AG09319 (cell line): Measurements from ENCODE around the gene DOCK1.

Experiments
- DNase-seq: peaks from one replicate; pipeline ENCODE4 v3.0.0-alpha.2; 2010; ENCODE audit warnings: low read depth; ENCODE audit errors: extremely low read depth
- TF ChIP-seq, protein P1 (sequence below): IDR thresholded peaks from 2 replicates; pipeline ENCODE4 v1.5.1; 2011; ENCODE audit warnings: low read depth, mild to moderate bottlenecking, inconsistent platforms, low read length, moderate library complexity

DOCK1 gene

DNA sequence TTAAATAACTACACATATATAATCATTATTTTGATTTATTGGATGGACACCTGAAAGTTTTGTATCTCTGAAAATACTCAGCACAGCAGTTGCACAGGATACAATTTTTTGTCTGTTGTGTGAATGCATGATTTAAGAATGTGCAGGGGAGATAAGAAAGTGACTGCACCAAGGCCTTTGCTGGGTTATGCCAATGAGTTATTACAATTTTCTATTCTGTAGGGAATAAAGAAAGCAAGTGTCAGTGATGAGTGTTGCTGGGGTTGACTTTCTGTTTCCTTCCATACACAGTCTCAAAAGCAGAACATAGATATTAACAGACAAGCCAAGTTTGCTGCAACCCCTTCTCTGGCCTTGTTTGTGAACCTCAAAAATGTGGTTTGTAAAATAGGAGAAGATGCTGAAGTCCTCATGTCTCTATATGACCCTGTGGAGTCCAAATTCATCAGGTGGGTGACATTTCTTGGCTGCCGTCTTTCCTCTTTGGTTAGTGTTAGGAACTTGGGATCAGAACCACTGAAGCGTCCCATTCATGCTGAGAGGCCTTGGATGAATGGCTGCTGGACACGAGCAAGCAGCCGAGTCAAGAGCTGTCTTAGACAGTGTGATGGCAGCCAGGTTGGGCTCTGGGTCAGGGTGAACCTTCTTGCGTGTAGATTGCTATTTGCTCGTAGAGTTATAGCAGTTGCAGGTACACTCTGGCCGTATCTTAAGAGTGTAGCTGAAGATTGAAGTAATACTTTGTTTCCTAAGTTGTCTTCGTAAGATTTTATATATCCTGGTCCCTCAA, 92.8 kb downstream of the DOCK1 start:
- TF ChIP-seq, protein P1, sequence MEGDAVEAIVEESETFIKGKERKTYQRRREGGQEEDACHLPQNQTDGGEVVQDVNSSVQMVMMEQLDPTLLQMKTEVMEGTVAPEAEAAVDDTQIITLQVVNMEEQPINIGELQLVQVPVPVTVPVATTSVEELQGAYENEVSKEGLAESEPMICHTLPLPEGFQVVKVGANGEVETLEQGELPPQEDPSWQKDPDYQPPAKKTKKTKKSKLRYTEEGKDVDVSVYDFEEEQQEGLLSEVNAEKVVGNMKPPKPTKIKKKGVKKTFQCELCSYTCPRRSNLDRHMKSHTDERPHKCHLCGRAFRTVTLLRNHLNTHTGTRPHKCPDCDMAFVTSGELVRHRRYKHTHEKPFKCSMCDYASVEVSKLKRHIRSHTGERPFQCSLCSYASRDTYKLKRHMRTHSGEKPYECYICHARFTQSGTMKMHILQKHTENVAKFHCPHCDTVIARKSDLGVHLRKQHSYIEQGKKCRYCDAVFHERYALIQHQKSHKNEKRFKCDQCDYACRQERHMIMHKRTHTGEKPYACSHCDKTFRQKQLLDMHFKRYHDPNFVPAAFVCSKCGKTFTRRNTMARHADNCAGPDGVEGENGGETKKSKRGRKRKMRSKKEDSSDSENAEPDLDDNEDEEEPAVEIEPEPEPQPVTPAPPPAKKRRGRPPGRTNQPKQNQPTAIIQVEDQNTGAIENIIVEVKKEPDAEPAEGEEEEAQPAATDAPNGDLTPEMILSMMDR: no peak
- DNase-seq: no peak

DNA sequence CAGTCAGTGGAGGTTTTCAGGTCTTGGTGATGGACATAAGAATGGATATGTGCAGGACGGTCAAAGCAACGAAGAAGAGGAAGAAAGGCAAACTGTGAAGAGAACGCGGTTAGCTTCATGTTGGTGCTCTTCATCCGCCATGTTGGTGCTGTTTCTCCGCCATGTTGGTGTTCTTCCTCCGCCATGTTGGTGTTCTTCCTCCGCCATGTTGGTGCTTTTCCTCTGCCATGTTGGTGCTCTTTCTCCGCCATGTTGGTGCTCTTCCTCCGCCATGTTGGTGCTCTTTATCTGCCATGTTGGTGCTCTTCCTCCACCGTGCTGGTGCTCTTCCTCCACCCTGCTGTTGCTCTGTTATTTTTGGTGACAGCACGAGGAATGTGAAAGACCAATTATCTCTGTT, 95.4 kb downstream of the DOCK1 start:
- TF ChIP-seq, protein P1: no peak
- no peak for DNase-seq

DNA sequence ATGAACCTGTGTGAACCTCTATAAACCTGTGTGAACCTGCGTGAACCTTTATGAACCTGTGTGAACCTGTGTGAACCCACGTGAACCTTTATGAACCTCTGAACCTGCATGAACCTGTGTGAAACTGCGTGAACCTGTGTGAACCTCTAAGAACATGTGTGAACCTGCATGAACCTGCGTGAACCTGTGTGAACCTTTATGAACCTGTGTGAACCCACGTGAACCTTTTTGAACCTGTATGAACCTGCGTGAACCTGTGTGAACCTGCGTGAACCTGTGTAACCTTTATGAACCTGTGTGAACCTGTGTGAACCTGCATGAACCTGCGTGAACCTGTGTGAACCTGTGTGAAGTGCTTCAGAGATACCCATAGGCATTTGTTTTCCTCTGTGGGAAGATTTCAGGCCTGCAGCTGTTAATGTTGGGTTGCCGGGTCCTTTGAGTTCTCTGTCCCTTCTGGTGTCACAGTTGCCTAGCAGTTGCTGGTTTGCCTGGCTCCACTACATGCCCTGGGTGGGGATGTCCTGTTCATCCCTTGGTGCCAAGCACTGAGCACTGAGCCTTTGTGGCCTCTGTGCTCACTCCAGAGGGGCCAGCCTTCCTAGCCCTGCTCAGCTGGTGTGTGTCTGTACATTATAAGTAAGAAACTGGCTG, 97.9 kb downstream of the DOCK1 start:
- TF ChIP-seq, protein P1: no peak
- DNase-seq: no peak

DNA sequence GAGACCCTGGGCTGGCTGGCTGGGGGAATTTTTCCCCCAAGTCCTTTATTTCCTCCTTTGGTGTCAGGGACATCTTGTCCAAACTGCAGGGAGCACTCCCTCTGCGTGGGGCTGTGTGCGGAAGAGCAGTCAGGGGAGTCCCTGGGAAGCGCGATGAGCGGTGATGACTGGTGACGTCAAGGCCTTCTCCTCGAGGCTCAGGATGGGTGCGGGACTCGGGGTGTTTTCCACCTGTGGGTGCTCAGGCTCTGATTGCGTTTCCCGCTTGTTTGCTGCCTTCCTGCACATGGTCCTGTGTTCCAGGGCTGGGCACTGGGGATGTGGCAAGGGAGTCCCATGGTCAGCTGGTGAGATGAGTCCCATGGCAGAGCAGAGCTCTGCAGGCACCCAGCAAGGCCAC, 101.2 kb downstream of the DOCK1 start:
- DNase-seq: no peak
- TF ChIP-seq, protein P1: no peak

DNA sequence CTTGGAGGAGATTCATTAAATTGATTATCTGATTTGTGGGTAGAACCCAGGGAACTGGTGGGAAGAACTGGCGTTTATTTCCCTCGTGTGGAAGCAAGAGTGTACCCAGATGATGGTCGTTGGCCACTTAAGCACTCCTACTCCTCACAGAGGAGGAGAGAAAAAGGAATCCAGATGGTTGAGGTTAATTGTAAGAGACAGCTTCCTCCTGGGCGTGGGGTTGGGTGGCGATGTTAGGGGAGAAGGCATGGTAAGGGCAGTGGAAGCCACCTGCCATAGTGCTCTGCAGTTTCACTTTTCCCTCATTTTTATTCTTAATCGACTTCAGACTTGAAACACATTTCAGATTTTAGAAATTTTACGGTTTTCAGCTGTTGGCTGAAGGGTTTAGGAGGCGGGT, 104.1 kb downstream of the DOCK1 start:
- DNase-seq: no peak
- TF ChIP-seq, protein P1: no peak

DNA sequence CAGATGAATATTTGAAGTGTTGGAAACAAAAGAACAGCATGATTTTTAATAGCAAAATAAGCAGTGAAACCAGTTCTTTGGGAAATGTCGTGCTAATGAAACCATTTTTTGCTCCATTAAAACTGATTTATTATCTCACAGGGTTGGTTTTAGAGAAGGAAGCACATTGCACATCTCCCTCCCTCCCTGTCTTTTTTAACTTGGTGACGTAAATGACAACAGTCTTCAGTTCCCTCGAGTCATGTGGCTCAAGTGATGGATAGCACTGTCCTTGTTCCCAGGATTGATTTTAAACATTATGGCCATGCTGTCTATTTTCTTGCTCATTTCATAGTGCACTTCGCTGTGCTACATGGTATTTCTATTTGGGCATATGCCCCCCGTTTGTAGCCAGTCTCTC, 105.9 kb downstream of the DOCK1 start:
- TF ChIP-seq, protein P1: no peak
- DNase-seq: no peak

DNA sequence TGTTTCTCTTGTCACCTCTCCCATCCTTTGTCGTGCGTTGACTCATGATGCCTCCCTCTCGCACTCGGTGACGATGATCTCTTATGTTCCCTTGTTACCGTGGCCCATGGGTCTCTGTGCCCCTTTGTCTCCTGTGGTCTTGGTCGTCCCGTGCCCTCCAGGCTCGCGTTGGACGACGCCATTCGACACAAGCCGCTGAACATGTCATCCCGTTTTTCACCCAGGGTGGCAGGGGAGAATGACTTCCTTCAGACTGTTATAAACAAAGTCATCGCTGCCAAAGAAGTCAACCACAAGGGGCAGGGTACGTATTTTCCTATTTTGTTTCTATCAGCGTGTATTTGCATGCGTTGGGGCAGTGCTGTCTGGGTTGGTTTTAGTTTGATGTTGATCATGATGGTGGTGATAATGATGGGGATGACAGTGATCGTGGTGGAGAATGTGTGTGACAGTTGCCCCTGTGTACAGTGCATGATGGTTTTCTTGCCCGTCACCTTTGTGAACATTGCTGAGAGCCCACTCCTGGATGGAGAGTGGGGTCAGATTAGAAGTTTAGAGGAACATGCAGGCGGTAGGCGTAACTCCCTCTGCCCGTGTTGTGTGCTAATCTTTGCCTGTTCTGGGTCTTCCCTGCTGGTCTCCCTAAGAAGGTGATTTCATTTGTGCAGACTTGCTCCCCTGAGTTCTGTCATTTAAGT, 107.0 kb downstream of the DOCK1 start:
- TF ChIP-seq, protein P1: no peak
- no peak for DNase-seq
